Panc1 (cell line): ENCODE data around the gene ZFAND2B. TPM values are rescaled to one million over a fixed set of nuclear protein-coding genes. Genes with fewer than 3 reads are reported as not detected.

Source experiments
- ATAC-seq: fragments of 200-7000 bp; cut with Tn5 transposase; 2 replicates; pipeline ENCODE4 v1.9.1; 2020; ENCODE audit warnings: mild to moderate bottlenecking, moderate library complexity
- BruUV-seq: library from RNA; stranded (reverse); fragments of 400-500 nt; replicated peaks from 2 replicates; lab custom pipeline; 2021; lab: Mats Ljungman, UMichigan
- CTCF ChIA-PET: fragments of 300-600 bp; sonication (Branson Sonifier 250); formaldehyde crosslinking; loops from one replicate; lab custom pipeline; 2022; ENCODE audit warnings: antibody characterized with exemption; lab: Charles Lee
- POLR2A ChIA-PET: fragments of 300-600 bp; sonication (Branson Sonifier 250); formaldehyde crosslinking; loops from one replicate; lab custom pipeline; 2022; ENCODE audit warnings: antibody characterized with exemption; lab: Charles Lee
- DNase-seq: peaks from one replicate; pipeline ENCODE4 v3.0.0-alpha.2; 2010; ENCODE audit warnings: low read depth, low spot score
- H3K27ac ChIP-seq: 2 replicates; pipeline ENCODE4 v1.5.1; 2011; ENCODE audit warnings: mild to moderate bottlenecking, low read length, inconsistent platforms
- H3K27me3 ChIP-seq: fragments of 200-500 bp; sonication (Bioruptor generic); 2 replicates; pipeline ENCODE4 v1.6.0; 2014; ENCODE audit warnings: low read length, inconsistent platforms; ENCODE audit not compliant: control insufficient read depth, insufficient read depth
- H3K36me3 ChIP-seq: fragments of 200-500 bp; sonication (Bioruptor generic); 2 replicates; pipeline ENCODE4 v1.5.1; 2014; ENCODE audit warnings: inconsistent platforms, mild to moderate bottlenecking, low read length, moderate library complexity; ENCODE audit not compliant: control insufficient read depth, insufficient read depth
- H3K4me1 ChIP-seq: 2 replicates; pipeline ENCODE4 v1.5.1; 2011; ENCODE audit warnings: inconsistent platforms, mild to moderate bottlenecking, low read length, moderate library complexity; ENCODE audit not compliant: control insufficient read depth, insufficient read depth
- H3K4me3 ChIP-seq, 2 experiments: 2 replicates each; pipeline ENCODE4 v1.5.1; 2011 to 2012; ENCODE audit warnings: low read depth in 2 of 2, low read length in 2 of 2, mild to moderate bottlenecking in 2 of 2, inconsistent platforms in 1 of 2, moderate library complexity in 1 of 2
- H3K9me3 ChIP-seq: fragments of 200-500 bp; sonication (Bioruptor generic); 2 replicates; pipeline ENCODE4 v1.5.1; 2014; ENCODE audit warnings: low read depth, mild to moderate bottlenecking, inconsistent platforms, low read length, moderate library complexity; ENCODE audit not compliant: control insufficient read depth, insufficient read depth
- POLR2AphosphoS5 ChIP-seq: IDR thresholded peaks from 2 replicates; pipeline ENCODE4 v1.6.1; 2012; ENCODE audit warnings: mild to moderate bottlenecking, low read depth, low read length, moderate library complexity
- SIN3A ChIP-seq: IDR thresholded peaks from 2 replicates; pipeline ENCODE4 v1.6.1; 2012; ENCODE audit warnings: low read depth, mild to moderate bottlenecking, low read length, moderate library complexity, borderline replicate concordance; ENCODE audit not compliant: insufficient read depth
- TCF7L2 ChIP-seq: IDR thresholded peaks from 2 replicates; pipeline ENCODE4 v1.6.1; 2011; ENCODE audit warnings: mild to moderate bottlenecking, low read depth, low read length, inconsistent platforms
- in situ Hi-C: cut with HindIII; loops from 2 replicates; pipeline ENCODE4 v1.10.0; 2016; ENCODE audit warnings: low sequenced_read_pairs, low pct_unique_long_range_greater_than_20kb
- intact Hi-C: fragments of 100-400 bp; cut with micrococcal nuclease; formaldehyde crosslinking; loops from one replicate; pipeline ENCODE4 v1.10.0; 2022; ENCODE audit not compliant: unreplicated experiment
- total RNA-seq: library from RNA; stranded (reverse); gene quantifications from one replicate; pipeline ENCODE4 v1.2.1, GENCODE V29; 2021; ENCODE audit not compliant: unreplicated experiment
- TF ChIP-seq, protein P1 (sequence below), 2 experiments: IDR thresholded peaks; 2 replicates each; pipeline ENCODE4 v1.6.1; 2011 to 2012; ENCODE audit warnings: low read depth in 2 of 2, control low read depth in 1 of 2, low read length in 1 of 2, mild to moderate bottlenecking in 1 of 2, moderate library complexity in 1 of 2; ENCODE audit not compliant: insufficient read depth in 1 of 2
- TF ChIP-seq, protein P2 (sequence below): fragments of 450-650 bp; IDR thresholded peaks from 2 replicates; pipeline ENCODE4 v1.5.1; 2017; ENCODE audit warnings: mild to moderate bottlenecking

ZFAND2B gene
- total RNA-seq, 1 experiment from 2014 or later: 43.2 TPM

DNA sequence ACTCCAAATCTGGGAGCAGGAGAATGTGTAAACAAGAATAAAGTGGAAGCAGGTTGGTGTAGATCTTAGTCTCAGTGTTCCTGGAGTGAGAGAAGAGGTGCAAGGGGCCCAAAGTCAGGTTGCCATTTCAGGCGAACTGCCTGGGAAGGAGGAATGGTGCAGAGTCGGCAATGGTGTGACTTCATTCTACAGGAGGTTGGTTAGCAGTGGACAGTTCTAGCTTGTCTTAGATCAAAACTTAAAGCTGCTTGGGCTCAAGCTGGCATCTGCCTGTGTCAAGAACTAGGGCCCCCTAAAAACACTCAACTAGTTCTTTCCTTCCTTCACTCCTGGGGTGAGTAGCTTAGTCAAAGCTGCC lies 42.2 kb downstream of the ZFAND2B start:
- intact Hi-C loops: no loop called here
- in situ Hi-C loops: no loop called here
- ChIA-PET CTCF (interaction anchor here (0.8 to 1.1 kb wide), 2 partner anchors 31 to 46 kb away, joined by 3 to 6 read pairs; no protein-coding TSS in a partner anchor), POLR2A (interaction anchor here (0.7 kb wide), 1 partner anchor 30 kb away, joined by 3 read pairs; no protein-coding TSS in a partner anchor)
- H3K36me3 ChIP-seq: no peaks in the 10 kb centered on the region; the same call in 1 of the 2 replicates
- no peak overlapping the region for H3K4me3 ChIP-seq
- no peaks in the 10 kb centered on the region for H3K9me3 ChIP-seq
- no peak for TF ChIP-seq POLR2AphosphoS5
- TF ChIP-seq TCF7L2: no peak
- TF ChIP-seq, protein P1, sequence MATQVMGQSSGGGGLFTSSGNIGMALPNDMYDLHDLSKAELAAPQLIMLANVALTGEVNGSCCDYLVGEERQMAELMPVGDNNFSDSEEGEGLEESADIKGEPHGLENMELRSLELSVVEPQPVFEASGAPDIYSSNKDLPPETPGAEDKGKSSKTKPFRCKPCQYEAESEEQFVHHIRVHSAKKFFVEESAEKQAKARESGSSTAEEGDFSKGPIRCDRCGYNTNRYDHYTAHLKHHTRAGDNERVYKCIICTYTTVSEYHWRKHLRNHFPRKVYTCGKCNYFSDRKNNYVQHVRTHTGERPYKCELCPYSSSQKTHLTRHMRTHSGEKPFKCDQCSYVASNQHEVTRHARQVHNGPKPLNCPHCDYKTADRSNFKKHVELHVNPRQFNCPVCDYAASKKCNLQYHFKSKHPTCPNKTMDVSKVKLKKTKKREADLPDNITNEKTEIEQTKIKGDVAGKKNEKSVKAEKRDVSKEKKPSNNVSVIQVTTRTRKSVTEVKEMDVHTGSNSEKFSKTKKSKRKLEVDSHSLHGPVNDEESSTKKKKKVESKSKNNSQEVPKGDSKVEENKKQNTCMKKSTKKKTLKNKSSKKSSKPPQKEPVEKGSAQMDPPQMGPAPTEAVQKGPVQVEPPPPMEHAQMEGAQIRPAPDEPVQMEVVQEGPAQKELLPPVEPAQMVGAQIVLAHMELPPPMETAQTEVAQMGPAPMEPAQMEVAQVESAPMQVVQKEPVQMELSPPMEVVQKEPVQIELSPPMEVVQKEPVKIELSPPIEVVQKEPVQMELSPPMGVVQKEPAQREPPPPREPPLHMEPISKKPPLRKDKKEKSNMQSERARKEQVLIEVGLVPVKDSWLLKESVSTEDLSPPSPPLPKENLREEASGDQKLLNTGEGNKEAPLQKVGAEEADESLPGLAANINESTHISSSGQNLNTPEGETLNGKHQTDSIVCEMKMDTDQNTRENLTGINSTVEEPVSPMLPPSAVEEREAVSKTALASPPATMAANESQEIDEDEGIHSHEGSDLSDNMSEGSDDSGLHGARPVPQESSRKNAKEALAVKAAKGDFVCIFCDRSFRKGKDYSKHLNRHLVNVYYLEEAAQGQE (IDR thresholded peaks at IDR 0.05; ENCODE audit: insufficient read depth in 1 of 2, low read depth in 2 of 2, low read length in 1 of 2): no peak
- TF ChIP-seq, protein P2, sequence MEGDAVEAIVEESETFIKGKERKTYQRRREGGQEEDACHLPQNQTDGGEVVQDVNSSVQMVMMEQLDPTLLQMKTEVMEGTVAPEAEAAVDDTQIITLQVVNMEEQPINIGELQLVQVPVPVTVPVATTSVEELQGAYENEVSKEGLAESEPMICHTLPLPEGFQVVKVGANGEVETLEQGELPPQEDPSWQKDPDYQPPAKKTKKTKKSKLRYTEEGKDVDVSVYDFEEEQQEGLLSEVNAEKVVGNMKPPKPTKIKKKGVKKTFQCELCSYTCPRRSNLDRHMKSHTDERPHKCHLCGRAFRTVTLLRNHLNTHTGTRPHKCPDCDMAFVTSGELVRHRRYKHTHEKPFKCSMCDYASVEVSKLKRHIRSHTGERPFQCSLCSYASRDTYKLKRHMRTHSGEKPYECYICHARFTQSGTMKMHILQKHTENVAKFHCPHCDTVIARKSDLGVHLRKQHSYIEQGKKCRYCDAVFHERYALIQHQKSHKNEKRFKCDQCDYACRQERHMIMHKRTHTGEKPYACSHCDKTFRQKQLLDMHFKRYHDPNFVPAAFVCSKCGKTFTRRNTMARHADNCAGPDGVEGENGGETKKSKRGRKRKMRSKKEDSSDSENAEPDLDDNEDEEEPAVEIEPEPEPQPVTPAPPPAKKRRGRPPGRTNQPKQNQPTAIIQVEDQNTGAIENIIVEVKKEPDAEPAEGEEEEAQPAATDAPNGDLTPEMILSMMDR: no peak
- no peak for TF ChIP-seq SIN3A
- DNase-seq (no peak), ATAC-seq (no peak)
- peaks cover 51% of the 10 kb centered on the region for H3K4me1 ChIP-seq
- no TSS peak for BruUV-seq
- H3K27me3 ChIP-seq: no peaks in the 10 kb centered on the region
- peak overlapping the region; percentile 65 for H3K27ac ChIP-seq

DNA sequence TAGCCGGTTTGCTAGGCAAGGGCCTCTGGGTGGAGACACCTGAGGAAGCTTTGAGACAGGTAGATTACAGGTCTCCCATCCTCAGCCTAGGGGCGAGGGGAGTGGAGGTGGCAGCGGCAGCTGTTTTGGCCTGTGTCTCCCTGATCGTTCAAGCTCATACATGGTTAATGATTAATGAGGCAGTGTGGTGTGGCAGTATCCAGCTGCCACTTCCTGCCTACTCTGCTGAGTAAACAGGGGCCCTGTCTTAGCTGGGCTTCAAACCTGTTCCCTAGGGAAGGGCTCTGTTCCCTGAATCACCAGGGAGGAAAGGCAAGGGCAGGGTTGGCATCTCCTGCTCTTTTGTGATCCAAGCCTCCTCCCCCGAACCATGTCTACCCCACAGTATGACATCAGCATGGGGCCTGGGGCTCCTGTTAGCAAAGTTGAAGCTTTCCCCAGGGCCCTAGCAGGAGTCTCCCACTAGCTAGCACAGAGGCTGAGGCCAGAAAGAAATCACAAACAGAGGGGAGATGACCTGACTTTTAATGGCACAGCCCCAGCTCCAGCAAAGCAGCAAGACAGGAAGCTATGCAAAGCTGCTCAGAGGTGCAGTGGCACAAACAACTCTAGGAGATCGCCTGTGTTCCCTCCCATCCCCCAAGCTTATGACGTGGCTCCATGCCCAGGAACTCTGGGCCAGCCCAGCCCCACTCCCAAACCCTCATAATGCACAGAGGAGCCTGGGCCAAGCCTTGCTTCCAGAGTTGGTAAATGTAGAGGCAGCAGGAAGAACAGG lies 42.8 kb downstream of the ZFAND2B start:
- H3K4me1 ChIP-seq: peaks cover 50% of the 10 kb centered on the region
- DNase-seq (no peak), ATAC-seq (peak; percentile 7; the same call in 1 of the 2 replicates)
- BruUV-seq: no TSS peak
- no peaks in the 10 kb centered on the region for H3K27me3 ChIP-seq
- H3K27ac ChIP-seq: peak overlapping the region; percentile 65
- H3K9me3 ChIP-seq: no peaks in the 10 kb centered on the region
- ChIA-PET CTCF (interaction anchor here (0.6 to 1.1 kb wide), 3 partner anchors 31 to 102 kb away, joined by 3 to 6 read pairs (median 3); no protein-coding TSS in a partner anchor), POLR2A (interaction anchor here (0.5 to 0.6 kb wide), 2 partner anchors 38 to 237 kb away, joined by 5 to 13 read pairs; no protein-coding TSS in a partner anchor)
- TF ChIP-seq SIN3A: no peak
- TF ChIP-seq, protein P2: no peak
- no peak for TF ChIP-seq TCF7L2
- peak; percentile 11; the same call in 1 of the 2 replicates for TF ChIP-seq POLR2AphosphoS5
- TF ChIP-seq, protein P1 (IDR thresholded peaks at IDR 0.05; ENCODE audit: insufficient read depth in 1 of 2, low read depth in 2 of 2, low read length in 1 of 2): no peak
- H3K36me3 ChIP-seq: no peaks in the 10 kb centered on the region; the same call in 1 of the 2 replicates
- in situ Hi-C loops (no loop called here), intact Hi-C loops (no loop called here)
- no peak overlapping the region for H3K4me3 ChIP-seq
